ENCODE measurements around the gene CDC23. TPM values are rescaled to one million over a fixed set of nuclear protein-coding genes. Genes with fewer than 3 reads are reported as not detected.
"Not testable (repeated sequence)": the region's sequence is repeated elsewhere in the genome, so short reads cannot be mapped to it uniquely, and the experiment has no call there.

CDC23 gene
- 10 to 100 TPM; 17.9 to 30.6 (median 22.2) TPM for total RNA-seq

- H3K9me3 ChIP-seq, result no peaks in the 10 kb centered on the region
- no peaks in the 10 kb centered on the region for H3K27me3 ChIP-seq
- peak; percentile 93 to 96 for DNase-seq (ENCODE audit: low spot score in 2 of 2)
- H3K4me3 ChIP-seq, result peak within 1 kb of the TSS; percentile 98
- peaks cover 9% of the 10 kb centered on the region for H3K36me3 ChIP-seq
- peak within 1 kb of the TSS; percentile 82 for H3K27ac ChIP-seq
- TF ChIP-seq POLR2A (IDR thresholded peaks at IDR 0.05), result peak in 1 of 2 donors; percentile 24
- TF ChIP-seq POLR2AphosphoS5 (IDR thresholded peaks at IDR 0.05), result peak in 1 of 3 donors; percentile 3
- no peak for TF ChIP-seq CTCF (IDR thresholded peaks at IDR 0.05)
- WGBS, result 2% methylated on average over 32 of the region's 32 CpGs
- peaks cover 25% of the 10 kb centered on the region for H3K4me1 ChIP-seq
Observed at GRCh38 chr5:138213161-138214029, at the start of gene CDC23. Gene CDC23 (minus strand): TSS chr5:138213323. CDS start chr5:138213312, 11 bp downstream.

GRCh38 chr5:138258704-138259292 is 45.7 kb upstream of the CDC23 start:
- TF ChIP-seq CTCF (IDR thresholded peaks at IDR 0.05), result no peak
- TF ChIP-seq POLR2A (IDR thresholded peaks at IDR 0.05), result no peak
- TF ChIP-seq EP300 (IDR thresholded peaks at IDR 0.05), result no peak
- no peak for TF ChIP-seq POLR2AphosphoS5 (IDR thresholded peaks at IDR 0.05)
- H3K9me3 ChIP-seq, result no peaks in the 10 kb centered on the region
- no peak overlapping the region for H3K4me3 ChIP-seq
- no peak overlapping the region for H3K27ac ChIP-seq
- H3K4me1 ChIP-seq, result no peaks in the 10 kb centered on the region
- H3K27me3 ChIP-seq, result no peaks in the 10 kb centered on the region
- no peak for DNase-seq (ENCODE audit: low spot score in 2 of 2)
- 61% methylated on average over 4 of the region's 4 CpGs for WGBS
- no peaks in the 10 kb centered on the region for H3K36me3 ChIP-seq

- Histone ChIP-seq H3K36me3 (no peaks in the 10 kb centered on the region), H3K27me3 (no peaks in the 10 kb centered on the region), H3K9me3 (no peaks in the 10 kb centered on the region), H3K4me1 (no peaks in the 10 kb centered on the region), H3K4me3 (no peak overlapping the region), H3K27ac (no peak overlapping the region)
- WGBS, result 59% methylated on average over 25 of the region's 29 CpGs
- DNase-seq (ENCODE audit: low spot score in 2 of 2), result no peak
- TF ChIP-seq POLR2AphosphoS5 (IDR thresholded peaks at IDR 0.05) (no peak), POLR2A (IDR thresholded peaks at IDR 0.05) (no peak), CTCF (IDR thresholded peaks at IDR 0.05) (no peak), EP300 (IDR thresholded peaks at IDR 0.05) (no peak)
Observed at GRCh38 chr5:138257583-138257982, 44.5 kb upstream of the CDC23 start.

GRCh38 chr5:138252944-138253343 is 39.8 kb upstream of the CDC23 start:
- WGBS, result 88% methylated on average over 3 of the region's 3 CpGs
- H3K4me1 ChIP-seq, result no peaks in the 10 kb centered on the region
- H3K4me3 ChIP-seq, result no peak overlapping the region
- TF ChIP-seq CTCF (IDR thresholded peaks at IDR 0.05), result no peak
- no peak for TF ChIP-seq POLR2AphosphoS5 (IDR thresholded peaks at IDR 0.05)
- no peak for TF ChIP-seq POLR2A (IDR thresholded peaks at IDR 0.05)
- TF ChIP-seq EP300 (IDR thresholded peaks at IDR 0.05), result no peak
- H3K9me3 ChIP-seq, result no peaks in the 10 kb centered on the region
- no peaks in the 10 kb centered on the region for H3K27me3 ChIP-seq
- DNase-seq (ENCODE audit: low spot score in 2 of 2), result no peak
- no peak overlapping the region for H3K27ac ChIP-seq
- H3K36me3 ChIP-seq, result no peaks in the 10 kb centered on the region

- not testable (repeated sequence) for H3K27me3 ChIP-seq; H3K36me3 ChIP-seq; H3K27ac ChIP-seq; H3K9me3 ChIP-seq; DNase-seq (ENCODE audit: low spot score in 2 of 2); H3K4me1 ChIP-seq; H3K4me3 ChIP-seq
- WGBS, result 92% methylated on average over 2 of the region's 2 CpGs
Observed at GRCh38 chr5:138247800-138248199, 34.7 kb upstream of the CDC23 start.

Measured in suprapubic skin (tissue), 4 donors.